HL-60 (cell line): ENCODE results near the gene RBM33.

ENCODE experiments used
- GABPA ChIP-seq: IDR thresholded peaks from 2 replicates; pipeline ENCODE4 v1.6.1; 2012; ENCODE audit warnings: low read depth
- POLR2AphosphoS5 ChIP-seq: IDR thresholded peaks from 2 replicates; pipeline ENCODE4 v1.6.1; 2012; ENCODE audit warnings: low read depth
- REST ChIP-seq: IDR thresholded peaks from 2 replicates; pipeline ENCODE4 v1.6.1; 2012; ENCODE audit warnings: low read depth; ENCODE audit not compliant: insufficient replicate concordance
- SPI1 ChIP-seq: IDR thresholded peaks from 2 replicates; pipeline ENCODE4 v1.6.1; 2012; ENCODE audit warnings: low read depth, mild to moderate bottlenecking, borderline replicate concordance
- TF ChIP-seq, protein P1 (sequence below): IDR thresholded peaks from one replicate; pipeline ENCODE4 v1.5.1; 2011; ENCODE audit warnings: low read length, control low read depth, inconsistent platforms; ENCODE audit not compliant: insufficient read depth

- TF ChIP-seq, protein P1, sequence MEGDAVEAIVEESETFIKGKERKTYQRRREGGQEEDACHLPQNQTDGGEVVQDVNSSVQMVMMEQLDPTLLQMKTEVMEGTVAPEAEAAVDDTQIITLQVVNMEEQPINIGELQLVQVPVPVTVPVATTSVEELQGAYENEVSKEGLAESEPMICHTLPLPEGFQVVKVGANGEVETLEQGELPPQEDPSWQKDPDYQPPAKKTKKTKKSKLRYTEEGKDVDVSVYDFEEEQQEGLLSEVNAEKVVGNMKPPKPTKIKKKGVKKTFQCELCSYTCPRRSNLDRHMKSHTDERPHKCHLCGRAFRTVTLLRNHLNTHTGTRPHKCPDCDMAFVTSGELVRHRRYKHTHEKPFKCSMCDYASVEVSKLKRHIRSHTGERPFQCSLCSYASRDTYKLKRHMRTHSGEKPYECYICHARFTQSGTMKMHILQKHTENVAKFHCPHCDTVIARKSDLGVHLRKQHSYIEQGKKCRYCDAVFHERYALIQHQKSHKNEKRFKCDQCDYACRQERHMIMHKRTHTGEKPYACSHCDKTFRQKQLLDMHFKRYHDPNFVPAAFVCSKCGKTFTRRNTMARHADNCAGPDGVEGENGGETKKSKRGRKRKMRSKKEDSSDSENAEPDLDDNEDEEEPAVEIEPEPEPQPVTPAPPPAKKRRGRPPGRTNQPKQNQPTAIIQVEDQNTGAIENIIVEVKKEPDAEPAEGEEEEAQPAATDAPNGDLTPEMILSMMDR, result no peak
- no peak for TF ChIP-seq REST
- TF ChIP-seq POLR2AphosphoS5, result no peak
- no peak for TF ChIP-seq GABPA
- peak; percentile 33; the same call in 1 of the 2 replicates for TF ChIP-seq SPI1
Measured at GRCh38 chr7:155602750-155603149, 41.7 kb upstream of the RBM33 start.
